ENCODE measurements around the gene LHX3.

Gene LHX3

DNA sequence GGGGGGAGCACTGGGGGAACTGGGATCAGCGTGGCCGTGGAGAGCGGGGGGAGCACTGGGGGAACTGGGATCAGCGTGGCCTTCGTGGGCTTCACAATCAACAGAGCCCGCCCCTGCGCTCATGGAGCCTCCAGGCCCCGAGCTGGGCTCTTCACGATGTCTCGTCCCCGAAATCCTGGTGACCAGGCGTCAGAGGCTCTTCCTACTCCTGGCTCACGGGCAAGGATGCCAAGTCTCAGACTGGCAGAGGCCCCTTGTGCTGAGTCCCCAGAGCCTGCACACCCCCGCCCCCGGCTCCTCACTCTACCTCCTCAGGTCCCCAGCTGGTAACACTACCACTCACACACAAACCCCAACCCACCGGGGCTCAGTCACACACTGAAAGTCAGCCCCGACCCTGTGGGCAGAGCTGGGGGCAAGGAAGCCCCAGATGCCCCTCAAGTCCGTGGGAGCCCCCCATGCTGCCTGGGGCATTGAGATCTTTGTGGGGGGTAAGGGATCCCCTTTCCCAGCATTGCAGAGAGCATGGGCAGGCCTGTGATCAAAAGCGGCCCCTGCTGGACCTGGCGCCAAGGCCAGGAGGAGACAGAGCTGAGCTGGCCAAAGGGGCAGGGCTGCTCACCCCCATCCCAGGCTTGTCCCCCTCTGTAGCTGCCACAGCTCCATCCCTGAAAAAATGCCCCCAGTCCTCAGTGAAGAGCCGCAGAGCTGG, 26.7 kb downstream of the LHX3 start:
- TF ChIP-seq, protein P1, sequence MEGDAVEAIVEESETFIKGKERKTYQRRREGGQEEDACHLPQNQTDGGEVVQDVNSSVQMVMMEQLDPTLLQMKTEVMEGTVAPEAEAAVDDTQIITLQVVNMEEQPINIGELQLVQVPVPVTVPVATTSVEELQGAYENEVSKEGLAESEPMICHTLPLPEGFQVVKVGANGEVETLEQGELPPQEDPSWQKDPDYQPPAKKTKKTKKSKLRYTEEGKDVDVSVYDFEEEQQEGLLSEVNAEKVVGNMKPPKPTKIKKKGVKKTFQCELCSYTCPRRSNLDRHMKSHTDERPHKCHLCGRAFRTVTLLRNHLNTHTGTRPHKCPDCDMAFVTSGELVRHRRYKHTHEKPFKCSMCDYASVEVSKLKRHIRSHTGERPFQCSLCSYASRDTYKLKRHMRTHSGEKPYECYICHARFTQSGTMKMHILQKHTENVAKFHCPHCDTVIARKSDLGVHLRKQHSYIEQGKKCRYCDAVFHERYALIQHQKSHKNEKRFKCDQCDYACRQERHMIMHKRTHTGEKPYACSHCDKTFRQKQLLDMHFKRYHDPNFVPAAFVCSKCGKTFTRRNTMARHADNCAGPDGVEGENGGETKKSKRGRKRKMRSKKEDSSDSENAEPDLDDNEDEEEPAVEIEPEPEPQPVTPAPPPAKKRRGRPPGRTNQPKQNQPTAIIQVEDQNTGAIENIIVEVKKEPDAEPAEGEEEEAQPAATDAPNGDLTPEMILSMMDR (IDR thresholded peaks at IDR 0.05; ENCODE audit: control insufficient read depth, insufficient read depth, low read depth, low read length, missing control alignments), result no peak
- no peak overlapping the region for H3K4me3 ChIP-seq (ENCODE audit: control insufficient read depth, low read depth, low read length)
- no peak for DNase-seq (ENCODE audit: low read depth)

DNA sequence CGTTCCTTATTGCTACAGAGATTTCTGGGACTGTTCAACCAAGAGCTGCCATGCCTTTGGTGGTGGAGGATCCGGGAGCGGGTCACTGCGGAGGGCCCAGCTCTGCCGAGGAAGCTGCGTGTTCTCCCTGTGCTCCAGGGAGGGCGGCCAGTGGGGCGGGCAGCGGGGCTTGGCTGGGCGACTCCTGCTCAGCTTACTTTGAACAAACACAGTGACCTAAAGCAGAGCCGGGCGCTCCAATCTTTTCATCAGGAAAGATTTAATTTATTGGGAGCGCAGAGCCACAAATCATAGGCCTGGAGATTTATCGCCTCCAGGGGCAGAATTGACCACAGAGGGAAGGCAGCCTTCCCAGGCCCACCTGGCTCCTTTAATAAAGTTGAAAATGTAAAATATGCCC, 27.7 kb downstream of the LHX3 start:
- no peak overlapping the region for H3K4me3 ChIP-seq (ENCODE audit: control insufficient read depth, low read depth, low read length)
- TF ChIP-seq, protein P1 (IDR thresholded peaks at IDR 0.05; ENCODE audit: control insufficient read depth, insufficient read depth, low read depth, low read length, missing control alignments), result no peak
- no peak for DNase-seq (ENCODE audit: low read depth)

DNA sequence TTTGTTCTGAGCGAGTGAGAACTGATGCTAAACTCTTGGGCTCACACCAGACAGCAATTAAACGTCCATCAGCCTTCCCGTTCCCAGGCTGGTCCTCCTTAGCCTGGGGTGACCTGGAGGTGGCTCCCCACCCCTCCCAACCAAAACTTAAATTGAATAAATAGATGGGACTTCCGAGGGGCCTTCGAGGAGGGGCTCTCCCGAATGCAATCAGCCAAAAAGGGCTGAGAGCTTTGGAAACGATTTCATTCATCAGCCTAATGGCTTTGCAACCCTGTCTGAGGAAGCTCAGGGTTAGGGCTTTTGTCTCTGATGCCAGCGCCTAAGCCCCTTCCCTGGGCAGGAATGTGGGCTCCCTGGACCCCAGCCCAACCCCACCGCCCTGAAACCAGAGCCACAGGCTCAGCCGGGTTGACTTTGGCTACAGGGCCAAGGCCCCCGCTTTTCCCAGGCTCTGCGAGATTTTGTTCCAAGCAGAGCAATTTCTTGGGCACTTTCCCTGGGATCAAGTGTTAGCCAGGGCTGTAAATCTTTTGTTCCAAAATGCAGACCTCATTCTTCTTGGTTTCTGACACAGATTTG, 29.2 kb downstream of the LHX3 start:
- TF ChIP-seq, protein P1 (IDR thresholded peaks at IDR 0.05; ENCODE audit: control insufficient read depth, insufficient read depth, low read depth, low read length, missing control alignments), result no peak
- no peak overlapping the region for H3K4me3 ChIP-seq (ENCODE audit: control insufficient read depth, low read depth, low read length)
- DNase-seq (ENCODE audit: low read depth), result no peak

DNA sequence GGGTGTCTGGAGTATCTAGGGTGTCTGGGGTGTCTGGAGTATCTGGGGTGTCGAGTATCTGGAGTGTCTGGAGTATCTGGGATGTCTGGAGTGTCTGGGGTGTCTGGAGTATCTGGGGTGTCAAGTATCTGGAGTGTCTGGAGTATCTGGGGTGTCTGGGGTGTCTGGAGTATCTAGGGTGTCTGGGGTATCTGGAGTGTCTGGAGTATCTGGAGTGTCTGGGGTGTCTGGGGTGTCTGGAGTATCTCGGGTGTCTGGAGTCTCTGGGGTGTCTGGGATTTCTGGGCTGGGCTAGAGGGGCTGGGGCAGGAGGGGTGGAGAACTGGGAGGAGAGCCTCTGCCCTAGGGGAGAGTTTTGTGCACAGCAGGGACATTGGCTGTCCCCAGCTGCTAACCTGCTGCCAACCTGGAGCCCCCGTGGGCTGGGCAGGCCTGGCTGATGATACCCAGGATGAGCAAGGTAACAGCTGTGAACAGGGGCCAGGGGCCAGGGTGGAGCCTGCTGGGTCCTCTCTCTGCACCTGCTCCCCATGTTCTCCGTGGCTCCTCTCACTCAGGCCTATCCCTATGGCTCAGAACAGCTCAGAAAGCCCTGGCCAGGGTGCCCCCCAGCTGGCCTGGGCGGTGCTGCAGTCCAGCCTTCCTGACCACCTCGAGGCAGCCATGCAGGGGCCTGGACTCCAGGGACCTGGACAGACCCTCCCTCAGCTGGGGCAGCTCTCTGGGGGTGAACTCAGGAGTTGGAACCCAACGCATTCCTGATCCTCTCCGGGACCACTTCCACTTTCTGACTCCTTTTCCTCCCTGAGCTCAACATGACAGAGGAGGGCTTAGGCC, 29.9 kb downstream of the LHX3 start:
- TF ChIP-seq, protein P1 (IDR thresholded peaks at IDR 0.05; ENCODE audit: control insufficient read depth, insufficient read depth, low read depth, low read length, missing control alignments), result no peak
- DNase-seq (ENCODE audit: low read depth), result no peak
- no peak overlapping the region for H3K4me3 ChIP-seq (ENCODE audit: control insufficient read depth, low read depth, low read length)

DNA sequence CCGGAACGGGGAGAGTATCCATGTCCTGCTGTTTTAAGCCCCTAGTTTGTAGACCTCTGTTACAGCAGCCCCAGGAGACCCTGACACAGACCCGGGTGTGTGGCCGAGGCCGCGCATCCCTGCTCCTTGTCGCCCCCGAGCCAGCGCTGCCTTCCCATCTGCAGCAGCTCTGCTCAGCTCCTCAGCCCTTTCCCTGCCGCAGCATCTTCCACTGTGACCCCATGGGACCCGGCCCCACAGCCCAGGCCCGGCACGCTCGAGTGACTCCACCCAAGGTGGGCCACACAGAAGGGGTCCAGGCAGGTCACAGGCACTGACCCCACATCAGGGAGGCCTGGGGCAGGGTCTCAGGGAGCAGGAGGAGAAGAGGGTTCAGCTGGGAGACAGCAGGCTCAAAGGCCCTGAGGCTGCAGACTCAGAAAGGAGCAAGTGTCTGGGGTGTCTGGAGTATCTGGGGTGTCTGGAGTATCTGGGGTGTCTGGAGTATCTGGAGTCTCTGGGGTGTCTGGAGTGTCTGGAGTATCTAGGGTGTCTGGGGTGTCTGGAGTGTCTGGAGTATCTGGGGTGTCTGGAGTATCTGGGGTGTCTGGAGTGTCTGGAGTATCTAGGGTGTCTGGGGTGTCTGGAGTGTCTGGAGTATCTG, 31.2 kb downstream of the LHX3 start:
- TF ChIP-seq, protein P1 (IDR thresholded peaks at IDR 0.05; ENCODE audit: control insufficient read depth, insufficient read depth, low read depth, low read length, missing control alignments), result no peak
- DNase-seq (ENCODE audit: low read depth), result no peak
- H3K4me3 ChIP-seq (ENCODE audit: control insufficient read depth, low read depth, low read length), result no peak overlapping the region

DNA sequence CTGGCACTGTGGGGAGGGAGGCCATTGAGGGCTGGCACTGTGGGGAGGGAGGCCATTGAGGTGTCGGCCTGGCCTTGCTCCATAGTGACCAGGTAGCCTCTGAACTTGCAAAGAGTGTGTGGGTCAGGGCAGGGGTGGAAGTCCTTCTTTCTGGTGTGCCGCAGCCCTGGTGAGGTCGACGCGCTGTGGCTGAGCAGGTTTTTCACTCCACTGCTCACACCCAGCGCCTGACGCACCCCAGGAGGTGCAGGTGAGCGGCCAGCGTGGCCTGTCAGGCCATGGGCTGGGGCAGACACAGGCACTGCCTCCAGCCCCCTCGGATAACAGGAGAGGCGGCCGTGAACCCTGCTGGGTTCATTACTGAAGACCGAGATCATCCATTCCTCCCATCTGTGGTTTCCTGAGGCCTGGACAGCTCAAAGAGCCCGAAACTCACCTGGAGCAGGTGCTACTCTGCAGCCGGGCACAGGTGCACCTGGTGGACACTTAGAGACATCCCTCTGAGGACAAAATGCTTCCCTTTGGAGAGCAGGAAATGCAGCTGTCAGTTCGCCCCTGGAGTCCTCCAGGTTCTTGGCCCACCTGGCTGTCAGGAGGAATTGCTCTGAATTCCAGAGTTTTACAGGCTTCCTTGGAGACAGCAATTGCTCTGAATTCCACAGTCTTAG, 32.4 kb downstream of the LHX3 start:
- no peak overlapping the region for H3K4me3 ChIP-seq (ENCODE audit: control insufficient read depth, low read depth, low read length)
- DNase-seq (ENCODE audit: low read depth), result no peak
- TF ChIP-seq, protein P1 (IDR thresholded peaks at IDR 0.05; ENCODE audit: control insufficient read depth, insufficient read depth, low read depth, low read length, missing control alignments), result no peak

All from AG09309 (cell line).